H9 (cell line): ENCODE results near the gene ZNF641. TPM values are rescaled to one million over a fixed set of nuclear protein-coding genes. Genes with fewer than 3 reads are reported as not detected.

Source experiments
- DNase-seq: peaks from one replicate; pipeline ENCODE4 v3.0.0-alpha.2; 2017
- H2AFZ ChIP-seq: one replicate; pipeline ENCODE4 v1.6.1; 2013; ENCODE audit warnings: mild to moderate bottlenecking, low read length, control low read depth, moderate library complexity
- H2AK5ac ChIP-seq: 2 replicates; pipeline ENCODE4 v1.6.1; 2013; ENCODE audit warnings: low read length, control low read depth, mixed read lengths; ENCODE audit not compliant: insufficient read length
- H2BK120ac ChIP-seq: one replicate; pipeline ENCODE4 v1.6.1; 2013; ENCODE audit warnings: low read depth, mild to moderate bottlenecking, low read length, control low read depth, inconsistent platforms; ENCODE audit not compliant: poor library complexity, severe bottlenecking
- H2BK12ac ChIP-seq: 2 replicates; pipeline ENCODE4 v1.6.1; 2013; ENCODE audit warnings: low read length, control low read depth, mixed read lengths, low read depth; ENCODE audit not compliant: insufficient read length
- H2BK15ac ChIP-seq: 2 replicates; pipeline ENCODE4 v1.6.1; 2013; ENCODE audit warnings: low read depth, low read length, control low read depth
- H2BK20ac ChIP-seq: one replicate; pipeline ENCODE4 v1.6.1; 2013; ENCODE audit warnings: low read depth, mild to moderate bottlenecking, low read length, control low read depth, inconsistent platforms; ENCODE audit not compliant: poor library complexity, severe bottlenecking
- H2BK5ac ChIP-seq: 2 replicates; pipeline ENCODE4 v1.6.1; 2013; ENCODE audit warnings: low read length, control low read depth, mixed read lengths; ENCODE audit not compliant: insufficient read length
- H3K14ac ChIP-seq: 2 replicates; pipeline ENCODE4 v1.6.1; 2013; ENCODE audit warnings: low read length, control low read depth; ENCODE audit not compliant: insufficient read depth
- H3K18ac ChIP-seq: 2 replicates; pipeline ENCODE4 v1.6.1; 2013; ENCODE audit warnings: low read depth, mild to moderate bottlenecking, mixed read lengths, low read length, control low read depth; ENCODE audit not compliant: insufficient read length
- H3K23ac ChIP-seq: 2 replicates; pipeline ENCODE4 v1.6.1; 2013; ENCODE audit warnings: low read length, control low read depth, mixed read lengths, low read depth; ENCODE audit not compliant: insufficient read length
- H3K23me2 ChIP-seq: 2 replicates; pipeline ENCODE4 v1.6.1; 2013; ENCODE audit warnings: low read depth, mild to moderate bottlenecking, mixed read lengths, low read length, control low read depth; ENCODE audit not compliant: insufficient read length, poor library complexity, severe bottlenecking
- H3K27ac ChIP-seq: 2 replicates; pipeline ENCODE4 v1.5.1; 2013; ENCODE audit warnings: low read length, control low read depth, mixed read lengths, low read depth; ENCODE audit not compliant: insufficient read length
- H3K27me3 ChIP-seq: 2 replicates; pipeline ENCODE4 v1.6.1; 2013; ENCODE audit warnings: low read length, control low read depth, inconsistent platforms; ENCODE audit not compliant: insufficient read depth
- H3K4ac ChIP-seq: 2 replicates; pipeline ENCODE4 v1.6.1; 2013; ENCODE audit warnings: low read depth, mild to moderate bottlenecking, control low read depth, inconsistent platforms, low read length, moderate library complexity
- H3K4me1 ChIP-seq: 2 replicates; pipeline ENCODE4 v1.6.1; 2013; ENCODE audit warnings: low read length, control low read depth, inconsistent platforms; ENCODE audit not compliant: insufficient read depth
- H3K4me2 ChIP-seq: 2 replicates; pipeline ENCODE4 v1.6.1; 2013; ENCODE audit warnings: low read length, control low read depth, mixed read lengths; ENCODE audit not compliant: insufficient read length, insufficient read depth
- H3K56ac ChIP-seq: 2 replicates; pipeline ENCODE4 v1.6.1; 2013; ENCODE audit warnings: low read depth, mild to moderate bottlenecking, mixed read lengths, low read length, control low read depth; ENCODE audit not compliant: insufficient read length
- H3K79me1 ChIP-seq: 2 replicates; pipeline ENCODE4 v1.6.1; 2013; ENCODE audit warnings: low read depth, mild to moderate bottlenecking, moderate library complexity, low read length, control low read depth, inconsistent platforms; ENCODE audit not compliant: insufficient read depth, poor library complexity, severe bottlenecking
- H3K79me2 ChIP-seq: 2 replicates; pipeline ENCODE4 v1.6.1; 2013; ENCODE audit warnings: low read length, control low read depth, inconsistent platforms; ENCODE audit not compliant: insufficient read depth
- H3K9ac ChIP-seq: 2 replicates; pipeline ENCODE4 v1.6.1; 2013; ENCODE audit warnings: low read length, control low read depth, mixed read lengths; ENCODE audit not compliant: insufficient read length; ENCODE audit errors: extremely low read depth
- H3K9me3 ChIP-seq: one replicate; pipeline ENCODE4 v1.6.1; 2013; ENCODE audit warnings: low read depth, low read length, inconsistent platforms; ENCODE audit not compliant: control insufficient read depth
- H3T11ph ChIP-seq: one replicate; pipeline ENCODE4 v1.6.1; 2013; ENCODE audit warnings: mild to moderate bottlenecking, low read length, control low read depth, inconsistent platforms
- H4K20me1 ChIP-seq: one replicate; pipeline ENCODE4 v1.6.1; 2013; ENCODE audit not compliant: control insufficient read depth, insufficient read length, insufficient read depth
- H4K5ac ChIP-seq: 2 replicates; pipeline ENCODE4 v1.6.1; 2013; ENCODE audit warnings: low read depth, mild to moderate bottlenecking, mixed read lengths, low read length, control low read depth; ENCODE audit not compliant: insufficient read length
- H4K8ac ChIP-seq: replicated peaks from 2 replicates; pipeline ENCODE4 v1.6.1; 2013; ENCODE audit warnings: low read length, control low read depth, mixed read lengths, low read depth; ENCODE audit not compliant: insufficient read length
- H4K91ac ChIP-seq: 2 replicates; pipeline ENCODE4 v1.6.1; 2013; ENCODE audit warnings: low read depth, mild to moderate bottlenecking, moderate library complexity, mixed read lengths, low read length, control low read depth; ENCODE audit not compliant: insufficient read length
- H3K27ac Mint-ChIP-seq, 3 experiments: 2 replicates in 2 of 3; 3 replicates in 1 of 3; pipeline ENCODE4 v1.8.0; 2020 to 2021; ENCODE audit warnings: mixed read lengths in 3 of 3, mild to moderate bottlenecking in 1 of 3, moderate library complexity in 1 of 3
- H3K27me3 Mint-ChIP-seq: 2 replicates; pipeline ENCODE4 v1.8.0; 2021; ENCODE audit warnings: low read depth, mild to moderate bottlenecking, moderate library complexity, mixed read lengths
- H3K36me3 Mint-ChIP-seq, 3 experiments: 2 replicates in 2 of 3; 3 replicates in 1 of 3; pipeline ENCODE4 v1.8.0; 2020 to 2021; ENCODE audit warnings: low read depth in 3 of 3, mixed read lengths in 3 of 3; ENCODE audit not compliant: insufficient read depth in 1 of 3
- H3K4me1 Mint-ChIP-seq, 2 experiments: 2 replicates each; pipeline ENCODE4 v1.8.0; 2020; ENCODE audit warnings: mixed read lengths in 2 of 2
- H3K4me3 Mint-ChIP-seq, 2 experiments: 2 replicates in 1 of 2; 3 replicates in 1 of 2; pipeline ENCODE4 v1.8.0; 2020 to 2021; ENCODE audit warnings: mild to moderate bottlenecking in 2 of 2, mixed read lengths in 2 of 2, moderate library complexity in 1 of 2
- H3K9me3 Mint-ChIP-seq, 2 experiments: 2 replicates in 1 of 2; 3 replicates in 1 of 2; pipeline ENCODE4 v1.8.0; 2020; ENCODE audit warnings: mild to moderate bottlenecking in 2 of 2, mixed read lengths in 2 of 2, moderate library complexity in 1 of 2
- WGBS: extraction: QIAGEN DNeasy Blood & Tissue Kit; methylation state at CpG from one replicate; pipeline ENCODE4 v1.1.7; 2013; ENCODE audit warnings: missing lambda C conversion rate, low lambda C conversion rate, mixed read lengths; ENCODE audit not compliant: insufficient read length; ENCODE audit errors: extremely low coverage; 5-methylcytosine and 5-hydroxymethylcytosine counted together
- total RNA-seq: library from RNA; stranded (reverse); gene quantifications from 2 replicates; pipeline ENCODE4 v1.2.1, GENCODE V29; 2021
- TF ChIP-seq, protein P1 (sequence below): fragments of 200-600 bp; sonication (generic); conservative IDR thresholded peaks from 3 replicates; pipeline ENCODE4 v1.8.0; 2021; ENCODE audit warnings: antibody characterized with exemption, mild to moderate bottlenecking

The ZNF641 gene
- total RNA-seq, 1 experiment from 2014 or later: 8.5 TPM

DNA sequence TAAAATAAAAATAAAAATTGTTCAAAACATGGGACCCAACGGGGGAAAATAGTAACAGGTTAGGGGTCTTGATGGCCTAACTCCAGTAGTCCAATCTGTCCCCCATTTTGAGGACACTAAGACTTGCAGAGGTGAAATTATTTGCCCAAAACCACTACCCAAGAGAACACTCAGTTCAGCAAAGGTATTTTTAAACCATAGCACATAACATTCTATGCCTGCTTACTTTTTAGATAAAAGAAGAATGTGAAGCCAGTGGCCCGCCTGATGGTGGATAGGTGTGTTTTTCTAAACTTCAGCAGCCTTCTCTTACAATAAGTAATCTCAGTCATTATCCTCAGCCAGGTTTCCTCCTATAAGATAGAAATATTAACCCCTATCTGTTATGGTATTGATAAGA, 45.5 kb downstream of the ZNF641 start:
- Histone ChIP-seq H3K56ac (no peak overlapping the region), H2AFZ (no peak overlapping the region), H4K91ac (no peak overlapping the region), H4K20me1 (no peaks in the 10 kb centered on the region), H4K8ac (no peak overlapping the region), H3K9ac (no peak overlapping the region), H3K4me2 (no peak overlapping the region), H2BK120ac (no peak overlapping the region), H3K4me1 (no peaks in the 10 kb centered on the region), H3K79me1 (no peaks in the 10 kb centered on the region), H3K18ac (no peak overlapping the region), H3K27ac (no peak overlapping the region), H2BK15ac (no peak overlapping the region), H2BK20ac (no peak overlapping the region), H3K23me2 (no peaks in the 10 kb centered on the region), H3K27me3 (no peaks in the 10 kb centered on the region), H3K23ac (no peak overlapping the region), H3K79me2 (no peaks in the 10 kb centered on the region), H3T11ph (no peak overlapping the region), H3K14ac (no peak overlapping the region), H3K9me3 (no peaks in the 10 kb centered on the region), H3K4ac (no peak overlapping the region), H2BK12ac (no peak overlapping the region), H4K5ac (no peak overlapping the region), H2BK5ac (no peak overlapping the region), H2AK5ac (no peak overlapping the region)
- TF ChIP-seq, protein P1, sequence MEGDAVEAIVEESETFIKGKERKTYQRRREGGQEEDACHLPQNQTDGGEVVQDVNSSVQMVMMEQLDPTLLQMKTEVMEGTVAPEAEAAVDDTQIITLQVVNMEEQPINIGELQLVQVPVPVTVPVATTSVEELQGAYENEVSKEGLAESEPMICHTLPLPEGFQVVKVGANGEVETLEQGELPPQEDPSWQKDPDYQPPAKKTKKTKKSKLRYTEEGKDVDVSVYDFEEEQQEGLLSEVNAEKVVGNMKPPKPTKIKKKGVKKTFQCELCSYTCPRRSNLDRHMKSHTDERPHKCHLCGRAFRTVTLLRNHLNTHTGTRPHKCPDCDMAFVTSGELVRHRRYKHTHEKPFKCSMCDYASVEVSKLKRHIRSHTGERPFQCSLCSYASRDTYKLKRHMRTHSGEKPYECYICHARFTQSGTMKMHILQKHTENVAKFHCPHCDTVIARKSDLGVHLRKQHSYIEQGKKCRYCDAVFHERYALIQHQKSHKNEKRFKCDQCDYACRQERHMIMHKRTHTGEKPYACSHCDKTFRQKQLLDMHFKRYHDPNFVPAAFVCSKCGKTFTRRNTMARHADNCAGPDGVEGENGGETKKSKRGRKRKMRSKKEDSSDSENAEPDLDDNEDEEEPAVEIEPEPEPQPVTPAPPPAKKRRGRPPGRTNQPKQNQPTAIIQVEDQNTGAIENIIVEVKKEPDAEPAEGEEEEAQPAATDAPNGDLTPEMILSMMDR: no peak
- Mint-ChIP-seq H3K27ac (no peak overlapping the region), H3K36me3 (no peaks in the 10 kb centered on the region), H3K4me1 (no peaks in the 10 kb centered on the region), H3K4me3 (no peak overlapping the region), H3K27me3 (peaks cover 6% of the 10 kb centered on the region), H3K9me3 (peaks cover 0 to 20% of the 10 kb centered on the region in 2 experiments; a peak in 2 of 5 replicates)
- no peak for DNase-seq
- WGBS: no CpG with 5 or more reads among the region's 2 CpGs
